K562 (cell line): ENCODE data around the gene HIP1R. TPM values are rescaled to one million over a fixed set of nuclear protein-coding genes. Genes with fewer than 3 reads are reported as not detected.

Experiments
- ADNP ChIP-seq: fragments of 200-800 bp; sonication (Bioruptor generic); IDR thresholded peaks from 2 replicates; pipeline ENCODE4 v1.6.1; 2016; ENCODE audit warnings: missing genetic modification characterization, missing compliant biosample characterization
- AFF4 ChIP-seq: sonication (generic); formaldehyde crosslinking; IDR thresholded peaks from 2 replicates; pipeline ENCODE4 v1.8.0; 2023; ENCODE audit warnings: mild to moderate bottlenecking, missing genetic modification reagents
- CHD4 ChIP-seq: fragments of 200-600 bp; sonication (generic); IDR thresholded peaks from 3 replicates; pipeline ENCODE4 v1.6.1; 2012; ENCODE audit warnings: low read depth, mild to moderate bottlenecking, mixed read lengths, low read length, inconsistent platforms; ENCODE audit not compliant: insufficient read depth, insufficient replicate concordance, poor library complexity, severe bottlenecking
- CXXC5 ChIP-seq: fragments of 250-450 bp; sonication (Bioruptor Pico); IDR thresholded peaks from 2 replicates; pipeline ENCODE4 v1.8.0; 2022; ENCODE audit warnings: inconsistent platforms, mild to moderate bottlenecking, moderate library complexity
- DIDO1 ChIP-seq: fragments of 450-650 bp; IDR thresholded peaks from 2 replicates; pipeline ENCODE4 v1.6.1; 2016; ENCODE audit warnings: low read depth, missing biosample characterization, missing genetic modification characterization
- E2F3 ChIP-seq: fragments of 250-450 bp; sonication (Bioruptor Pico); IDR thresholded peaks from 2 replicates; pipeline ENCODE4 v1.4.0; 2020; ENCODE audit warnings: mild to moderate bottlenecking
- EHMT2 ChIP-seq: fragments of 450-650 bp; IDR thresholded peaks from 2 replicates; pipeline ENCODE4 v1.6.1; 2018; ENCODE audit warnings: antibody characterized with exemption
- HDAC1 ChIP-seq, 2 experiments: fragments of 450-650 bp; IDR thresholded peaks; 2 replicates each; pipeline ENCODE4 v1.6.1; 2016 to 2017; ENCODE audit warnings: inconsistent platforms in 1 of 2, mild to moderate bottlenecking in 1 of 2, moderate library complexity in 1 of 2
- HDAC8 ChIP-seq: fragments of 450-650 bp; IDR thresholded peaks from 2 replicates; pipeline ENCODE4 v1.6.1; 2016; ENCODE audit warnings: mild to moderate bottlenecking, missing genetic modification characterization, moderate library complexity, missing compliant biosample characterization
- POLR2H ChIP-seq: IDR thresholded peaks from 2 replicates; pipeline ENCODE4 v1.6.1; 2016; ENCODE audit warnings: missing genetic modification characterization, low read depth, mild to moderate bottlenecking, control low read depth, missing compliant biosample characterization, moderate library complexity
- RBBP5 ChIP-seq: fragments of 200-600 bp; sonication (generic); IDR thresholded peaks from 2 replicates; pipeline ENCODE4 v1.6.1; 2012; ENCODE audit warnings: borderline replicate concordance, mild to moderate bottlenecking, low read length, control low read depth, inconsistent platforms; ENCODE audit not compliant: insufficient read depth, poor library complexity, severe bottlenecking
- SMAD4 ChIP-seq: fragments of 250-450 bp; sonication (Bioruptor Pico); conservative IDR thresholded peaks from 2 replicates; pipeline ENCODE4 v1.8.0; 2021; ENCODE audit warnings: inconsistent platforms, mild to moderate bottlenecking, moderate library complexity
- THRAP3 ChIP-seq: fragments of 450-650 bp; IDR thresholded peaks from 2 replicates; pipeline ENCODE4 v1.6.1; 2016; ENCODE audit warnings: mild to moderate bottlenecking, inconsistent platforms, borderline replicate concordance
- ZBTB17 ChIP-seq: fragments of 450-650 bp; formaldehyde crosslinking; IDR thresholded peaks from 2 replicates; pipeline ENCODE4 v1.4.0; 2020; ENCODE audit warnings: mild to moderate bottlenecking
- polyA plus RNA-seq, 8 experiments: library from polyadenylated mRNA; depleted of rRNA in 4 of 8; stranded (reverse) in 5 of 8; unstranded in 3 of 8; fragments of >200 nt; fragmentation: Nextera tagmentation in 2 of 8; fragmentation: Illumina TruSeq in 1 of 8; extraction: Ambion mirVana in 2 of 8; extraction: Trizol in 1 of 8; gene quantifications; 2 replicates each; pipeline versions ENCODE4 v1.2.1 to v1.2.3, GENCODE V29; 2011 to 2014; ENCODE audit warnings: inconsistent platforms in 1 of 8, missing spikeins in 1 of 8
- total RNA-seq, 7 experiments: library from RNA; depleted of rRNA in 6 of 7; stranded (reverse); fragments of >200 nt in 6 of 7; fragmentation: Illumina TruSeq in 2 of 7; extraction: Trizol in 2 of 7; gene quantifications; 2 replicates each; pipeline versions ENCODE4 v1.2.1 to v1.2.3, GENCODE V29; 2011 to 2021; ENCODE audit warnings: low replicate concordance in 1 of 7
- TF ChIP-seq, protein P1 (sequence below): IDR thresholded peaks from 2 replicates; pipeline ENCODE4 v1.6.1; 2014; ENCODE audit warnings: antibody characterized with exemption
- TF ChIP-seq, protein P2 (sequence below): fragments of 250-450 bp; sonication (Bioruptor Pico); IDR thresholded peaks from 2 replicates; pipeline ENCODE4 v1.4.0; 2020; ENCODE audit warnings: mild to moderate bottlenecking
- TF ChIP-seq, protein P3 (sequence below): fragments of 200-800 bp; sonication (Bioruptor generic); IDR thresholded peaks from 2 replicates; pipeline ENCODE4 v1.6.1; 2017; ENCODE audit warnings: missing genetic modification characterization, missing compliant biosample characterization

The HIP1R gene
- total and polyA plus RNA-seq, 9 of the 15 experiments (the other 6 are each of a cell fraction or from before 2014, with no cell fraction given), result 0.15 to 31.0 (median 14.2) TPM

DNA sequence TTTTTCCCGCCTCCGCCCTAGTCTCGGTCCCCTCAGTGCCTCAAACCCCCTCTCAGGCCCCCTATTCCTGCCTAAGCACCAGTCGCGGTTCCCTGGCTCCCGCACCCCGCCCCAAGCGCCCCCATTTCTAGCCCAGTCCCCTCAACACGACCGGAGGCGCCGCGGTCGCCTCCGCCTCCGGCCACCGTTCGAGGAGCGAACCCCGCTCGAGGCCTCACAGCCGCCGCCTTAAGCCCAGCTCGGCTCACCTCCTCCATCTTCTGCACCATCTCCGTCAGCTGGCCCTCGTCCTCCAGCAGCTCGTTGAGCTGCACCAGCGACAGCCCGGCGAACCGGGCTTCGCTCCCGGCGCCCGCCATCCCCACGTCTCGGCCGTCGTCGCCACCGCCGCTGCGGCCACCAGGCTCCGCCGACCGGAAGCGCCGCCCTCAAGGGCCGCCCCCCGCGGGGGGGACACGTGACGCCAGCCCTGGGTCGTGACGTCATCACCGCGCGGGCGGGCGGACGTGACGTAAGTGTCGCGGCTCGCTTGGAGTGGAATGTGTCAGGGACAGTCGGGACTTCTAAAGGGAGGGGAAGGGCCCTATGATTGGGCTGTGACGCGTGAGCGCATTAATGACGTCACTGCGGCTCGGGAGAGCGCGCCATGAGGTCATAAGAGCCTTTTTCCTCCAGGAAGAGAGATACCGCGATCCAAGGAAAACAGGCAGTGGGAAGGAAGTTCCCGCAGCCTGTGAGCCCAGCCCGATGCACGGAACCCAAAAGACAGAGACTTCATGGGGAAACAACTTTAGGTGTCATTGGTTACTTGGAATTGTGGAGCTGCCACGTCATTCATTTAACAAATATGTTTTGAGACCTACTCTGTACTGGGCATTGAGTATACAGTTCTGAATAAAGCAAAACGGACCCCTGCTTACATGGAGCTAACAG is 60.7 kb downstream of the HIP1R start, which contains the start of gene VPS37B (continued):
- TF ChIP-seq CHD4, result peak; percentile 21
- peak; percentile 91 for TF ChIP-seq SMAD4
- TF ChIP-seq RBBP5, result peak; percentile 95
- TF ChIP-seq, protein P1, sequence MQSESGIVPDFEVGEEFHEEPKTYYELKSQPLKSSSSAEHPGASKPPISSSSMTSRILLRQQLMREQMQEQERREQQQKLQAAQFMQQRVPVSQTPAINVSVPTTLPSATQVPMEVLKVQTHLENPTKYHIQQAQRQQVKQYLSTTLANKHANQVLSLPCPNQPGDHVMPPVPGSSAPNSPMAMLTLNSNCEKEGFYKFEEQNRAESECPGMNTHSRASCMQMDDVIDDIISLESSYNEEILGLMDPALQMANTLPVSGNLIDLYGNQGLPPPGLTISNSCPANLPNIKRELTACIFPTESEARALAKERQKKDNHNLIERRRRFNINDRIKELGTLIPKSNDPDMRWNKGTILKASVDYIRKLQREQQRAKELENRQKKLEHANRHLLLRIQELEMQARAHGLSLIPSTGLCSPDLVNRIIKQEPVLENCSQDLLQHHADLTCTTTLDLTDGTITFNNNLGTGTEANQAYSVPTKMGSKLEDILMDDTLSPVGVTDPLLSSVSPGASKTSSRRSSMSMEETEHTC, result peak; percentile 54
- peak; percentile 99 for TF ChIP-seq CXXC5 (CRISPR knock-in tag)
- TF ChIP-seq, protein P2, sequence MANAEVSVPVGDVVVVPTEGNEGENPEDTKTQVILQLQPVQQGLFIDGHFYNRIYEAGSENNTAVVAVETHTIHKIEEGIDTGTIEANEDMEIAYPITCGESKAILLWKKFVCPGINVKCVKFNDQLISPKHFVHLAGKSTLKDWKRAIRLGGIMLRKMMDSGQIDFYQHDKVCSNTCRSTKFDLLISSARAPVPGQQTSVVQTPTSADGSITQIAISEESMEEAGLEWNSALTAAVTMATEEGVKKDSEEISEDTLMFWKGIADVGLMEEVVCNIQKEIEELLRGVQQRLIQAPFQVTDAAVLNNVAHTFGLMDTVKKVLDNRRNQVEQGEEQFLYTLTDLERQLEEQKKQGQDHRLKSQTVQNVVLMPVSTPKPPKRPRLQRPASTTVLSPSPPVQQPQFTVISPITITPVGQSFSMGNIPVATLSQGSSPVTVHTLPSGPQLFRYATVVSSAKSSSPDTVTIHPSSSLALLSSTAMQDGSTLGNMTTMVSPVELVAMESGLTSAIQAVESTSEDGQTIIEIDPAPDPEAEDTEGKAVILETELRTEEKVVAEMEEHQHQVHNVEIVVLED (CRISPR knock-in tag), result peak; percentile 73
- TF ChIP-seq DIDO1 (tag), result no peak
- peak; percentile 37; the same call in 1 of the 2 replicates for TF ChIP-seq POLR2H (tag)
- 0 out of 2 replicates have a peak, but pooled peaks have one; percentile 61 for TF ChIP-seq THRAP3
- 0 out of 2 replicates have a peak, but pooled peaks have one; percentile 52 for TF ChIP-seq HDAC8 (tag)
- peak; percentile 29; the same call in 1 of the 2 replicates for TF ChIP-seq E2F3 (CRISPR knock-in tag)
- TF ChIP-seq EHMT2, result no peak
- TF ChIP-seq, protein P3, sequence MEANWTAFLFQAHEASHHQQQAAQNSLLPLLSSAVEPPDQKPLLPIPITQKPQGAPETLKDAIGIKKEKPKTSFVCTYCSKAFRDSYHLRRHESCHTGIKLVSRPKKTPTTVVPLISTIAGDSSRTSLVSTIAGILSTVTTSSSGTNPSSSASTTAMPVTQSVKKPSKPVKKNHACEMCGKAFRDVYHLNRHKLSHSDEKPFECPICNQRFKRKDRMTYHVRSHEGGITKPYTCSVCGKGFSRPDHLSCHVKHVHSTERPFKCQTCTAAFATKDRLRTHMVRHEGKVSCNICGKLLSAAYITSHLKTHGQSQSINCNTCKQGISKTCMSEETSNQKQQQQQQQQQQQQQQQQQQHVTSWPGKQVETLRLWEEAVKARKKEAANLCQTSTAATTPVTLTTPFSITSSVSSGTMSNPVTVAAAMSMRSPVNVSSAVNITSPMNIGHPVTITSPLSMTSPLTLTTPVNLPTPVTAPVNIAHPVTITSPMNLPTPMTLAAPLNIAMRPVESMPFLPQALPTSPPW (CRISPR knock-in tag), result peak; percentile 100
- peak; percentile 50; the same call in 1 of the 2 replicates for TF ChIP-seq ZBTB17
- peak in 1 of 2 experiments; percentile 56; a peak in 1 of 4 replicates for TF ChIP-seq HDAC1 (IDR thresholded peaks at IDR 0.05)
- peak; percentile 72; the same call in 1 of the 2 replicates for TF ChIP-seq ADNP (tag)
- no peak for TF ChIP-seq AFF4 (CRISPR knock-in tag)
